ENCODE data around the gene QKI.

DNA sequence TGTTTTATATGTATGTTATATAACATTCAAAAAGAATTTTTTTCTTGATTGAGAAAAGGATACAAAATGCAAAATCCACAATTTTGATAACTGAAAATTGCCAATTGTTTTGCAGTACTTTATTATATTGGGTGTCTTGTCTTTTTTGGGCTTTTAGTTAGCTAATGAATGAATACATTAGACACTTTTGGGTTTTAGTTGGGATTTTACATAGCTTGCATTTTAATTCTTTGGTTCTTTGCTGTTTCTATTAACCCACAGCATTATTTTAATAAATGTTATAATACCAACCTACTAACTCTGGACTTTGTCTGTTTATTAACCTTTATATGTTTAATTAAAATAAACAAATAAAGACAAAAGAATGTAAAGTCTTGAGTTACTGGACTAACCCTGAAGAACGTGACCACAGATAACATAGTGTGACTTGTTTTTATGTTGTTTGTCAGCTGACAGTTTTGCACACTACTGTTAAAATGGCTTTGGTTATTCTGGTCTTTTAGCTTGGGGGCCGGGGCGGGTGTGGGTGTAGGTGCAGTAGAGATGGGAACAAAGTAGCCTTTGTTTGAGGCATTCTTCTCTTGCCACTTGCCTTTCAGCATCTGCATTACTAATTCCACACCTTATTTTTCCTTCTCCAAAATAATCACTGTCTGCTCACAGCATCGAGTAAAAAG lies 159.1 kb downstream of the QKI start:
- TF ChIP-seq POLR2A (IDR thresholded peaks at IDR 0.05; ENCODE audit: extremely low read depth, insufficient read length), result no peak
- TF ChIP-seq, protein P1, sequence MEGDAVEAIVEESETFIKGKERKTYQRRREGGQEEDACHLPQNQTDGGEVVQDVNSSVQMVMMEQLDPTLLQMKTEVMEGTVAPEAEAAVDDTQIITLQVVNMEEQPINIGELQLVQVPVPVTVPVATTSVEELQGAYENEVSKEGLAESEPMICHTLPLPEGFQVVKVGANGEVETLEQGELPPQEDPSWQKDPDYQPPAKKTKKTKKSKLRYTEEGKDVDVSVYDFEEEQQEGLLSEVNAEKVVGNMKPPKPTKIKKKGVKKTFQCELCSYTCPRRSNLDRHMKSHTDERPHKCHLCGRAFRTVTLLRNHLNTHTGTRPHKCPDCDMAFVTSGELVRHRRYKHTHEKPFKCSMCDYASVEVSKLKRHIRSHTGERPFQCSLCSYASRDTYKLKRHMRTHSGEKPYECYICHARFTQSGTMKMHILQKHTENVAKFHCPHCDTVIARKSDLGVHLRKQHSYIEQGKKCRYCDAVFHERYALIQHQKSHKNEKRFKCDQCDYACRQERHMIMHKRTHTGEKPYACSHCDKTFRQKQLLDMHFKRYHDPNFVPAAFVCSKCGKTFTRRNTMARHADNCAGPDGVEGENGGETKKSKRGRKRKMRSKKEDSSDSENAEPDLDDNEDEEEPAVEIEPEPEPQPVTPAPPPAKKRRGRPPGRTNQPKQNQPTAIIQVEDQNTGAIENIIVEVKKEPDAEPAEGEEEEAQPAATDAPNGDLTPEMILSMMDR (IDR thresholded peaks at IDR 0.05; ENCODE audit: low read depth, low read length), result no peak
- TF ChIP-seq MAX (IDR thresholded peaks at IDR 0.05; ENCODE audit: low read depth, low read length), result no peak
